Vagina (tissue), 2 donors: ENCODE measurements around the gene PEPD. TPM values are rescaled to one million over a fixed set of nuclear protein-coding genes. Genes with fewer than 3 reads are reported as not detected.

Experiments used
- DNase-seq, 2 donors: peaks; one replicate each; pipeline ENCODE4 v3.0.0-alpha.2; 2017; ENCODE audit errors: extremely low spot score in 2 of 2
- H3K27ac ChIP-seq: fragments of 200-600 bp; sonication (generic); one replicate; pipeline ENCODE4 v1.5.1; 2019
- H3K27me3 ChIP-seq: fragments of 200-600 bp; sonication (generic); one replicate; pipeline ENCODE4 v1.5.1; 2019
- H3K36me3 ChIP-seq, 2 donors: fragments of 200-600 bp; sonication (generic); one replicate each; pipeline ENCODE4 v1.5.1; 2017 to 2019
- H3K4me1 ChIP-seq: fragments of 200-600 bp; sonication (generic); one replicate; pipeline ENCODE4 v1.5.1; 2019
- H3K4me3 ChIP-seq, 2 donors: fragments of 200-600 bp; sonication (generic); 1 replicate in 1 of 2; 2 replicates in 1 of 2; pipeline ENCODE4 v1.5.1; 2016 to 2019
- H3K9me3 ChIP-seq: fragments of 200-600 bp; sonication (generic); one replicate; pipeline ENCODE4 v1.5.1; 2019
- CTCF ChIP-seq, 3 experiments: fragments of 450-650 bp in 2 of 3; fragments of 200-600 bp in 1 of 3; sonication (generic) in 1 of 3; IDR thresholded peaks; one replicate each; pipeline ENCODE4 v1.5.1; 2017 to 2019; ENCODE audit warnings: antibody characterized with exemption in 3 of 3, mild to moderate bottlenecking in 2 of 3, moderate library complexity in 2 of 3
- POLR2A ChIP-seq, 2 donors: fragments of 450-650 bp; IDR thresholded peaks; one replicate each; pipeline ENCODE4 v1.6.1; 2017; ENCODE audit warnings: antibody characterized with exemption in 2 of 2, mild to moderate bottlenecking in 2 of 2, moderate library complexity in 2 of 2
- POLR2AphosphoS5 ChIP-seq, 2 donors: sonication (generic); formaldehyde crosslinking; IDR thresholded peaks; one replicate each; pipeline ENCODE4 v1.9.0; 2017; ENCODE audit warnings: antibody characterized with exemption in 2 of 2, mild to moderate bottlenecking in 2 of 2, low read depth in 1 of 2; ENCODE audit not compliant: insufficient read depth in 1 of 2
- intact Hi-C: fragments of 100-400 bp; cut with DNase I; formaldehyde crosslinking; loops from one replicate; pipeline ENCODE4 v1.15.1; 2023
- total RNA-seq: library from RNA; depleted of rRNA; stranded (reverse); fragments of >200 nt; gene quantifications from one replicate; pipeline ENCODE4 v1.2.3, GENCODE V29; 2016

Gene PEPD
- total RNA-seq, 1 donor from 2014 or later, result 61.9 TPM

GRCh38 chr19:33500586-33500985 is 21.0 kb downstream of the PEPD start:
- H3K27ac ChIP-seq, result no peak overlapping the region
- no peak for DNase-seq
- no peaks in the 10 kb centered on the region for H3K27me3 ChIP-seq
- no peaks in the 10 kb centered on the region for H3K4me1 ChIP-seq
- H3K36me3 ChIP-seq, result no peaks in the 10 kb centered on the region
- H3K9me3 ChIP-seq, result no peaks in the 10 kb centered on the region
- TF ChIP-seq POLR2AphosphoS5 (IDR thresholded peaks at IDR 0.05; ENCODE audit: insufficient read depth in 1 of 2, low read depth in 1 of 2), result no peak
- no peak for TF ChIP-seq CTCF (IDR thresholded peaks at IDR 0.05)
- TF ChIP-seq POLR2A (IDR thresholded peaks at IDR 0.05), result no peak
- intact Hi-C loops, result no loop called here
- no peak overlapping the region for H3K4me3 ChIP-seq

- no peaks in the 10 kb centered on the region for H3K4me1 ChIP-seq
- H3K9me3 ChIP-seq, result no peaks in the 10 kb centered on the region
- no peak overlapping the region for H3K4me3 ChIP-seq
- DNase-seq, result no peak
- TF ChIP-seq CTCF (IDR thresholded peaks at IDR 0.05) (no peak), POLR2AphosphoS5 (IDR thresholded peaks at IDR 0.05; ENCODE audit: insufficient read depth in 1 of 2, low read depth in 1 of 2) (no peak), POLR2A (IDR thresholded peaks at IDR 0.05) (no peak)
- no peaks in the 10 kb centered on the region for H3K36me3 ChIP-seq
- no peak overlapping the region for H3K27ac ChIP-seq
- H3K27me3 ChIP-seq, result no peaks in the 10 kb centered on the region
- intact Hi-C loops, result no loop called here
These were observed 21.7 kb downstream of the PEPD start for GRCh38 chr19:33499671-33500506.

GRCh38 chr19:33499248-33499647 is 22.3 kb downstream of the PEPD start:
- no peak for DNase-seq

GRCh38 chr19:33498391-33499000 is 23.1 kb downstream of the PEPD start:
- TF ChIP-seq POLR2A (IDR thresholded peaks at IDR 0.05) (no peak), POLR2AphosphoS5 (IDR thresholded peaks at IDR 0.05; ENCODE audit: insufficient read depth in 1 of 2, low read depth in 1 of 2) (no peak), CTCF (IDR thresholded peaks at IDR 0.05) (no peak)
- intact Hi-C loops, result no loop called here
- Histone ChIP-seq H3K27ac (no peak overlapping the region), H3K4me3 (no peak overlapping the region), H3K36me3 (no peaks in the 10 kb centered on the region), H3K9me3 (no peaks in the 10 kb centered on the region), H3K4me1 (no peaks in the 10 kb centered on the region), H3K27me3 (no peaks in the 10 kb centered on the region)
- DNase-seq, result no peak

More at GRCh38 chr19:33499248-33499647, 22.3 kb downstream of the PEPD start:
- no peaks in the 10 kb centered on the region for H3K4me1 ChIP-seq
- H3K9me3 ChIP-seq, result no peaks in the 10 kb centered on the region
- H3K36me3 ChIP-seq, result no peaks in the 10 kb centered on the region
- TF ChIP-seq POLR2A (IDR thresholded peaks at IDR 0.05) (no peak), CTCF (IDR thresholded peaks at IDR 0.05) (no peak), POLR2AphosphoS5 (IDR thresholded peaks at IDR 0.05; ENCODE audit: insufficient read depth in 1 of 2, low read depth in 1 of 2) (no peak)
- no peaks in the 10 kb centered on the region for H3K27me3 ChIP-seq
- intact Hi-C loops, result no loop called here
- no peak overlapping the region for H3K27ac ChIP-seq
- H3K4me3 ChIP-seq, result no peak overlapping the region

GRCh38 chr19:33497778-33498175 is 23.8 kb downstream of the PEPD start:
- H3K27me3 ChIP-seq, result no peaks in the 10 kb centered on the region
- no peak overlapping the region for H3K27ac ChIP-seq
- no peaks in the 10 kb centered on the region for H3K9me3 ChIP-seq
- intact Hi-C loops, result no loop called here
- H3K4me1 ChIP-seq, result no peaks in the 10 kb centered on the region
- DNase-seq, result no peak
- TF ChIP-seq POLR2AphosphoS5 (IDR thresholded peaks at IDR 0.05; ENCODE audit: insufficient read depth in 1 of 2, low read depth in 1 of 2), result no peak
- no peak for TF ChIP-seq CTCF (IDR thresholded peaks at IDR 0.05)
- TF ChIP-seq POLR2A (IDR thresholded peaks at IDR 0.05), result no peak
- no peak overlapping the region for H3K4me3 ChIP-seq
- H3K36me3 ChIP-seq, result no peaks in the 10 kb centered on the region
